B cell (primary cell): ENCODE data around the gene DKC1.

Experiments
- CTCF ChIP-seq: fragments of 200-600 bp; IDR thresholded peaks from one replicate; pipeline ENCODE4 v1.8.0; 2022; ENCODE audit warnings: antibody characterized with exemption, mild to moderate bottlenecking
- EZH2 ChIP-seq: IDR thresholded peaks from 2 replicates; pipeline ENCODE4 v1.6.1; 2012; ENCODE audit warnings: borderline replicate concordance, low read depth, mild to moderate bottlenecking, moderate library complexity, low read length; ENCODE audit not compliant: insufficient read depth, poor library complexity, severe bottlenecking

- TF ChIP-seq CTCF (no peak), EZH2 (no peak)
Measured at GRCh38 chrX:154727418-154727817, 35.2 kb upstream of the DKC1 start.
